Upper lobe of left lung (tissue), 4 donors: ENCODE results near the gene PLSCR3.

Experiments used
- POLR2A ChIP-seq, 4 donors: fragments of 450-650 bp; IDR thresholded peaks; one replicate each; pipeline ENCODE4 v1.5.1; 2016 to 2017; ENCODE audit warnings: antibody characterized with exemption in 4 of 4, mild to moderate bottlenecking in 2 of 4
- TF ChIP-seq, protein P1 (sequence below), 6 experiments: fragments of 450-650 bp in 4 of 6; fragments of 200-600 bp in 2 of 6; sonication (generic) in 2 of 6; IDR thresholded peaks; one replicate each; pipeline ENCODE4 v1.5.1; 2016 to 2019; ENCODE audit warnings: antibody characterized with exemption in 6 of 6

DNA sequence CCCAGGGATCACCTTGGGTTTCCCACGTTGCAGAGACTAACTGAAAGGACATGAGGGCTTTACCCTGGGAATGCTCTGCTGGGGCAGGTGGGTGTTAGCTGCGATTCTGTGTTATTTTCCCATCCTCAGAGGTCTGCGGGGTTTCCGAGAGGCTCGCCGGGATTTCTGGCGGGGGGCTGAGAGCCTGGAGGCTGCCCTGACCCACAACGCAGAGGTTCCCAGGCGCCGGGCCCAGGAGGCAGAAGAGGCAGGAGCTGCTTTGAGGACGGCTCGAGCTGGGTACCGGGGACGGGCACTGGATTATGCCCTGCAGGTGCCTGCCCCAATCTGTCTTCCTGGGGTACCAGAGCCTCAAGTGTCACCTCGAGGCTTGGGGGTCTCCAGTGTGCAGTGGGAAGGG lies 51.1 kb downstream of the PLSCR3 start:
- TF ChIP-seq, protein P1, sequence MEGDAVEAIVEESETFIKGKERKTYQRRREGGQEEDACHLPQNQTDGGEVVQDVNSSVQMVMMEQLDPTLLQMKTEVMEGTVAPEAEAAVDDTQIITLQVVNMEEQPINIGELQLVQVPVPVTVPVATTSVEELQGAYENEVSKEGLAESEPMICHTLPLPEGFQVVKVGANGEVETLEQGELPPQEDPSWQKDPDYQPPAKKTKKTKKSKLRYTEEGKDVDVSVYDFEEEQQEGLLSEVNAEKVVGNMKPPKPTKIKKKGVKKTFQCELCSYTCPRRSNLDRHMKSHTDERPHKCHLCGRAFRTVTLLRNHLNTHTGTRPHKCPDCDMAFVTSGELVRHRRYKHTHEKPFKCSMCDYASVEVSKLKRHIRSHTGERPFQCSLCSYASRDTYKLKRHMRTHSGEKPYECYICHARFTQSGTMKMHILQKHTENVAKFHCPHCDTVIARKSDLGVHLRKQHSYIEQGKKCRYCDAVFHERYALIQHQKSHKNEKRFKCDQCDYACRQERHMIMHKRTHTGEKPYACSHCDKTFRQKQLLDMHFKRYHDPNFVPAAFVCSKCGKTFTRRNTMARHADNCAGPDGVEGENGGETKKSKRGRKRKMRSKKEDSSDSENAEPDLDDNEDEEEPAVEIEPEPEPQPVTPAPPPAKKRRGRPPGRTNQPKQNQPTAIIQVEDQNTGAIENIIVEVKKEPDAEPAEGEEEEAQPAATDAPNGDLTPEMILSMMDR (IDR thresholded peaks at IDR 0.05), result no peak
- TF ChIP-seq POLR2A (IDR thresholded peaks at IDR 0.05), result no peak
